GM12892 (cell line): Measurements from ENCODE around the gene PTPN20.
"Not testable (repeated sequence)": the region's sequence is repeated elsewhere in the genome, so short reads cannot be mapped to it uniquely, and the experiment has no call there.

ENCODE experiments used
- POLR2A ChIP-seq: IDR thresholded peaks from 2 replicates; pipeline ENCODE4 v1.6.1; 2011; ENCODE audit warnings: low read depth, low read length, control low read depth
- POLR2AphosphoS5 ChIP-seq: IDR thresholded peaks from 2 replicates; pipeline ENCODE4 v1.6.1; 2011; ENCODE audit warnings: low read depth, low read length, control low read depth
- TAF1 ChIP-seq: IDR thresholded peaks from 2 replicates; pipeline ENCODE4 v1.6.1; 2011; ENCODE audit warnings: low read depth, mild to moderate bottlenecking, control low read depth, low read length, borderline replicate concordance

DNA sequence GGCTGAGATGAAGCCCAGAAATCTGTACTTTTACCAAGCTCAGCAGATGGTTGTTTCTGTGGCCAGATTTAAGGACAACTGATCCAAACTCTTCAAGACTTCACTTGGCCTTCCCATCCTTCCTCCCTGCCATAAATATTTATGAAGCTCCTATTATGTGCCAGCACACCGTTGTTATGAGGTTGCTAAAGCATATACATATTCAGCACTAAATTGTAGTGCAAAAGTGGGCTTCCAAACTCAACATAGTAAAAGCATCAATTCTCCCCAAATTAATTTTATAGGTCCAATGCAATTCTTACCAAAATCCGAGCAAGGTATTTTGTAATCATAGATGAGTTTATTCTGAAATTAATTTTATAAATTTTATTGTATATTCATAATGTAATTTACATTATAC, 10.0 kb upstream of the PTPN20 start:
- TF ChIP-seq POLR2AphosphoS5, POLR2A, TAF1: not testable (repeated sequence)
